GM18505 (cell line): ENCODE results near the gene DDTL.

ENCODE experiments used
- ATAC-seq: cut with Tn5 transposase; IDR thresholded peaks from one replicate; pipeline ENCODE4 v1.9.1; 2021; ENCODE audit not compliant: unreplicated experiment
- POLR2A ChIP-seq: IDR thresholded peaks from 4 replicates; pipeline ENCODE4 v1.6.1; 2011; ENCODE audit warnings: borderline replicate concordance; ENCODE audit not compliant: insufficient read depth, insufficient read length; ENCODE audit errors: extremely low read depth

Gene DDTL

GRCh38 chr22:24010018-24010391 is 43.3 kb downstream of the DDTL start:
- TF ChIP-seq POLR2A: no peak
- no peak for ATAC-seq

GRCh38 chr22:24011735-24012068 is 45.0 kb downstream of the DDTL start:
- TF ChIP-seq POLR2A: no peak
- ATAC-seq: no peak

- no peak for ATAC-seq
- TF ChIP-seq POLR2A: no peak
Observed at GRCh38 chr22:24016156-24016555, 49.5 kb downstream of the DDTL start.

- no peak for ATAC-seq
- TF ChIP-seq POLR2A: no peak
Observed at GRCh38 chr22:24021304-24021703, 54.6 kb downstream of the DDTL start.
